Esophagus squamous epithelium (tissue), 5 donors: Measurements from ENCODE around the gene PHF12. TPM values are rescaled to one million over a fixed set of nuclear protein-coding genes. Genes with fewer than 3 reads are reported as not detected.

Source experiments
- DNase-seq: peaks from one replicate; lab custom pipeline; 2025; lab: John Stamatoyannopoulos, UW
- H3K27ac ChIP-seq, 4 donors: fragments of 200-600 bp; sonication (generic); one replicate each; pipeline ENCODE4 v1.5.1; 2016 to 2019; ENCODE audit warnings: mild to moderate bottlenecking in 1 of 4
- H3K27me3 ChIP-seq, 4 donors: fragments of 200-600 bp; sonication (generic); 1 replicate in 3 of 4; 2 replicates in 1 of 4; pipeline versions ENCODE4 v1.5.1 to v1.6.0; 2017 to 2021; ENCODE audit warnings: antibody characterized with exemption in 1 of 4
- H3K36me3 ChIP-seq, 3 donors: fragments of 200-600 bp; sonication (generic); one replicate each; pipeline ENCODE4 v1.5.1; 2016 to 2019
- H3K4me1 ChIP-seq, 3 donors: fragments of 200-600 bp; sonication (generic); one replicate each; pipeline ENCODE4 v1.5.1; 2017 to 2019
- H3K4me3 ChIP-seq, 4 donors: fragments of 200-600 bp; sonication (generic); 1 replicate in 3 of 4; 2 replicates in 1 of 4; pipeline ENCODE4 v1.5.1; 2016 to 2019; ENCODE audit warnings: mild to moderate bottlenecking in 2 of 4, moderate library complexity in 1 of 4
- H3K9me3 ChIP-seq, 3 donors: fragments of 200-600 bp; sonication (generic); one replicate each; pipeline ENCODE4 v1.5.1; 2016 to 2019
- POLR2A ChIP-seq, 4 donors: fragments of 450-650 bp; IDR thresholded peaks; one replicate each; pipeline ENCODE4 v1.6.1; 2017; ENCODE audit warnings: antibody characterized with exemption in 4 of 4, mild to moderate bottlenecking in 4 of 4, moderate library complexity in 3 of 4
- WGBS, 2 donors: methylation state at CpG; one replicate each; pipeline ENCODE4 v1.1.5; 2018; 5-methylcytosine and 5-hydroxymethylcytosine counted together
- intact Hi-C: fragments of 100-400 bp; cut with DNase I; formaldehyde crosslinking; loops from one replicate; pipeline ENCODE4 v1.15.0; 2022
- total RNA-seq, 4 donors: library from RNA; depleted of rRNA; stranded (reverse); fragments of >200 nt; gene quantifications; one replicate each; pipeline ENCODE4 v1.1.0, GENCODE V29; 2016
- TF ChIP-seq, protein P1 (sequence below), 6 experiments: fragments of 450-650 bp in 4 of 6; fragments of 200-600 bp in 2 of 6; sonication (generic) in 2 of 6; IDR thresholded peaks; one replicate each; pipeline ENCODE4 v1.5.1; 2016 to 2019; ENCODE audit warnings: antibody characterized with exemption in 6 of 6, mild to moderate bottlenecking in 4 of 6, moderate library complexity in 4 of 6
- donor health status: DM: yes; HTN: yes; CAD: no.

The PHF12 gene
- total RNA-seq, 4 donors from 2014 or later, result 13.0 to 35.6 (median 18.8) TPM

DNA sequence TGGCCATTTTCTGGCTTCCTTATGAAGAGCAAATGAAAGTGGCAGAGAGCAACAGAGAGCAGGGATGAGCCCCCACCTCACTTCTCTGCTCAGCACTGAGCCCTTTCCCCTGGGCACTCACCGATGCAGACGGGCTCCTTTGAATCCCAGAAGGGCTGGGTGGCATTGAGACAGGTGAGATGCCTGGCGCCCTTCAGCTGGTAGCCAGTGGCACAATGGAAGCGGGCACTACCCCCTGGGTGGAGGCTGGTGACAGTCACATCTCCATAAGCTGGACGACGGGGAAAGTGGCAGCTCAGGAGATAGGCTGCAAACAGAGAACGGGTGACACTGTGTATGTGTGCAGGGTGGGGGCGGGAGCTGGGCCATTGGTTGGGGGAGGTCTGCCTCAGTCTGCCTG, 12.5 kb upstream of the PHF12 start:
- no peak for TF ChIP-seq POLR2A (IDR thresholded peaks at IDR 0.05)
- TF ChIP-seq, protein P1, sequence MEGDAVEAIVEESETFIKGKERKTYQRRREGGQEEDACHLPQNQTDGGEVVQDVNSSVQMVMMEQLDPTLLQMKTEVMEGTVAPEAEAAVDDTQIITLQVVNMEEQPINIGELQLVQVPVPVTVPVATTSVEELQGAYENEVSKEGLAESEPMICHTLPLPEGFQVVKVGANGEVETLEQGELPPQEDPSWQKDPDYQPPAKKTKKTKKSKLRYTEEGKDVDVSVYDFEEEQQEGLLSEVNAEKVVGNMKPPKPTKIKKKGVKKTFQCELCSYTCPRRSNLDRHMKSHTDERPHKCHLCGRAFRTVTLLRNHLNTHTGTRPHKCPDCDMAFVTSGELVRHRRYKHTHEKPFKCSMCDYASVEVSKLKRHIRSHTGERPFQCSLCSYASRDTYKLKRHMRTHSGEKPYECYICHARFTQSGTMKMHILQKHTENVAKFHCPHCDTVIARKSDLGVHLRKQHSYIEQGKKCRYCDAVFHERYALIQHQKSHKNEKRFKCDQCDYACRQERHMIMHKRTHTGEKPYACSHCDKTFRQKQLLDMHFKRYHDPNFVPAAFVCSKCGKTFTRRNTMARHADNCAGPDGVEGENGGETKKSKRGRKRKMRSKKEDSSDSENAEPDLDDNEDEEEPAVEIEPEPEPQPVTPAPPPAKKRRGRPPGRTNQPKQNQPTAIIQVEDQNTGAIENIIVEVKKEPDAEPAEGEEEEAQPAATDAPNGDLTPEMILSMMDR (IDR thresholded peaks at IDR 0.05), result no peak
- peaks cover 0 to 28% (median 0%) of the 10 kb centered on the region in 4 donors for H3K27me3 ChIP-seq
- no peaks in the 10 kb centered on the region for H3K9me3 ChIP-seq
- no peak overlapping the region for H3K27ac ChIP-seq
- DNase-seq, result no peak
- H3K36me3 ChIP-seq, result no peaks in the 10 kb centered on the region
- intact Hi-C loops, result no loop called here
- H3K4me3 ChIP-seq, result no peak overlapping the region
- 73% methylated on average over 2 of the region's 8 CpGs; no CpG with 5 or more reads in 1 of the 2 donors for WGBS, 2 donors
- H3K4me1 ChIP-seq, result peaks cover 0 to 12% (median 0%) of the 10 kb centered on the region in 3 donors

DNA sequence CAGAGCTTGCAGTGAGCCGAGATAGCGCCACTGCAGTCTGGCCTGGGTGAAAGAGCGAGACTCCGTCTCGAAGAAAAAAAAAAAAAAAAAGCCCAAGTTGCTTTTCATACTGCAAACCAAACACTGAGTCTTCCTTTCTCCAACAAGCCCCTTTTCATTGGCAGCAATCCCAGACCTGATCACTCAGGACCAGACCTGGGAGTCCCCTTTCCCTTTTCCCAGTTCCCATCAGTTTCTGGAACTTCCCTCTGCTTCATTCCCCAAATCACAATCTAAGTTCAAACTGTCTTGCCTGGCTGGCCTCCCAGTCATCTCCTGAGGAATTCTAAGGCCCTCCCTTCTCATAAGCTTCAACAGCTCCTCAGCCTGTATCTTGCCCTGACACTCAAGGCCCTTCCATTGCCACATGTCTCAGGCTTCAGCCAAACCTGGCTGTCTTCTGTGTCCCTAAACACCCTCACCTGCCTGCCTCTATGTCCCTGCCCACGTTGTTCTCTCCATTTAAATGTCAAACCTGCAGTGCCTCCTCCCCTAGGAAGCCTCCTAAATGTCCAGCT, 11.8 kb upstream of the PHF12 start:
- Histone ChIP-seq H3K4me3 (no peak overlapping the region), H3K27ac (no peak overlapping the region), H3K4me1 (peaks cover 0 to 7% (median 0%) of the 10 kb centered on the region in 3 donors), H3K27me3 (peaks cover 0 to 28% (median 0%) of the 10 kb centered on the region in 4 donors), H3K9me3 (no peaks in the 10 kb centered on the region), H3K36me3 (no peaks in the 10 kb centered on the region)
- no peak for DNase-seq
- 10 to 47% methylated on average over 1 to 6 of the region's 6 CpGs for whole genome bisulfite sequencing, 2 donors
- TF ChIP-seq, protein P1 (IDR thresholded peaks at IDR 0.05), result no peak
- no peak for TF ChIP-seq POLR2A (IDR thresholded peaks at IDR 0.05)
- intact Hi-C loops, result no loop called here

- no peak for TF ChIP-seq POLR2A (IDR thresholded peaks at IDR 0.05)
- TF ChIP-seq, protein P1 (IDR thresholded peaks at IDR 0.05), result no peak
- Histone ChIP-seq H3K36me3 (no peaks in the 10 kb centered on the region), H3K4me3 (no peak overlapping the region), H3K4me1 (no peaks in the 10 kb centered on the region), H3K27me3 (peaks cover 0 to 28% (median 0%) of the 10 kb centered on the region in 4 donors), H3K9me3 (no peaks in the 10 kb centered on the region), H3K27ac (no peak overlapping the region)
- WGBS, 2 donors, result 87 to 98% methylated on average over 6 to 7 of the region's 7 CpGs
- intact Hi-C loops, result no loop called here
- no peak for DNase-seq
Measured at GRCh38 chr17:28961391-28961790, 10.1 kb upstream of the PHF12 start.

DNA sequence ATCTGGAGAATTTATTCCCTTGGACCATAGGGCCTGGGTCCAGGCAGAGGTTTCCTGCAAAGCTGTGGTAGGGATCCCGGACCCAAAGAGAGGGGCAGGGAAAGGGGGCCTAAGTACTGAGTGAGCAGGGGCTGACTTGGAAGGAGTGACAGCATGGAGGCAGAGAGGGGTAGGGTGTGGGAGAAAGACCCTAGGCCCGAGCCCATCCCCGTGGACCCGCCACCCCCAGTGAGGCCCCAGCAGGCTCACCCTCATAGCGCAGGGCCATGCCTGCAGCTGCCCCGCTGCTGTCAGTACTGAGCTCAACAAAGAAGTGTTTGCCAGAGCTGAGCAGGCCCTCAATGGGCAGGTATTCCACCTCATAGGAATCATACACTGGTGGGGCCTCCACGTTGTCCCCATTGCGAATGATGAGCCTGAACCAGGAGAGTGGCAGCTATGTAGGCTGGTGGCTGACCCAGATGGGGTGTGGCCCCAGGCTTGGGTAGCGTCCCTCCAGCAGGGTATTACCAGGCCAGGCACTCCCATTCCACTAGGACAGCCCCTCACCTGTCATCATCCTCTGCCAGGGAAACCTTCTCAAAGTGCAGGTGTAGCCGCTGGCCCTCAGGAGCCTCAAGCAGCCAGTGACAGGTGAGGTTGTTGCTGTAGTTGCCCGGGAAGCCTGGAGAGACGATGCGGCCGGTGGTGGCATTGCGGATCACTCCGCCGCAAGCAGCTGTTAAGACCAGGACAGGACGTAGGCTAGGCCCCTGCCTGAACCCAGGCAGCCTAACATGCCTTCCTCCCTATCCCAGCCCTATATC, 9.1 kb upstream of the PHF12 start:
- WGBS, 2 donors, result 90 to 91% methylated on average over 6 to 14 of the region's 18 CpGs
- DNase-seq, result no peak
- H3K27me3 ChIP-seq, result peaks cover 0 to 28% (median 0%) of the 10 kb centered on the region in 4 donors
- TF ChIP-seq, protein P1 (IDR thresholded peaks at IDR 0.05), result no peak
- no peak for TF ChIP-seq POLR2A (IDR thresholded peaks at IDR 0.05)
- H3K36me3 ChIP-seq, result no peaks in the 10 kb centered on the region
- no peaks in the 10 kb centered on the region for H3K4me1 ChIP-seq
- no peaks in the 10 kb centered on the region for H3K9me3 ChIP-seq
- H3K4me3 ChIP-seq, result no peak overlapping the region
- intact Hi-C loops, result no loop called here
- no peak overlapping the region for H3K27ac ChIP-seq

GRCh38 chr17:28959471-28959871, 8.2 kb upstream of the PHF12 start:
- TF ChIP-seq, protein P1 (IDR thresholded peaks at IDR 0.05), result no peak
- TF ChIP-seq POLR2A (IDR thresholded peaks at IDR 0.05), result no peak
- Histone ChIP-seq H3K4me1 (no peaks in the 10 kb centered on the region), H3K9me3 (no peaks in the 10 kb centered on the region), H3K27me3 (peaks cover 0 to 19% (median 0%) of the 10 kb centered on the region in 4 donors), H3K27ac (no peak overlapping the region), H3K4me3 (no peak overlapping the region), H3K36me3 (no peaks in the 10 kb centered on the region)
- intact Hi-C loops, result no loop called here
- no peak for DNase-seq
- 88% methylated on average over 4 to 5 of the region's 9 CpGs for WGBS, 2 donors
